Activated naive CD4-positive, alpha-beta T cell treated with anti-CD3 and anti-CD28 coated beads, Interleukin-2, amount 50 U/mL, for 24 hours (primary cell): ENCODE results near the gene YJU2.

Experiments used
- H3K27ac Mint-ChIP-seq: one replicate; pipeline ENCODE4 v1.8.0; 2021; ENCODE audit warnings: mild to moderate bottlenecking, mixed read lengths
- H3K27me3 Mint-ChIP-seq: one replicate; pipeline ENCODE4 v1.8.0; 2021; ENCODE audit warnings: mixed read lengths
- H3K36me3 Mint-ChIP-seq: one replicate; pipeline ENCODE4 v1.8.0; 2021; ENCODE audit warnings: mixed read lengths
- H3K4me1 Mint-ChIP-seq: one replicate; pipeline ENCODE4 v1.8.0; 2021; ENCODE audit warnings: mixed read lengths
- H3K4me3 Mint-ChIP-seq: one replicate; pipeline ENCODE4 v1.8.0; 2021; ENCODE audit warnings: mild to moderate bottlenecking, mixed read lengths
- H3K9me3 Mint-ChIP-seq: one replicate; pipeline ENCODE4 v1.8.0; 2021; ENCODE audit warnings: mixed read lengths

YJU2 gene

DNA sequence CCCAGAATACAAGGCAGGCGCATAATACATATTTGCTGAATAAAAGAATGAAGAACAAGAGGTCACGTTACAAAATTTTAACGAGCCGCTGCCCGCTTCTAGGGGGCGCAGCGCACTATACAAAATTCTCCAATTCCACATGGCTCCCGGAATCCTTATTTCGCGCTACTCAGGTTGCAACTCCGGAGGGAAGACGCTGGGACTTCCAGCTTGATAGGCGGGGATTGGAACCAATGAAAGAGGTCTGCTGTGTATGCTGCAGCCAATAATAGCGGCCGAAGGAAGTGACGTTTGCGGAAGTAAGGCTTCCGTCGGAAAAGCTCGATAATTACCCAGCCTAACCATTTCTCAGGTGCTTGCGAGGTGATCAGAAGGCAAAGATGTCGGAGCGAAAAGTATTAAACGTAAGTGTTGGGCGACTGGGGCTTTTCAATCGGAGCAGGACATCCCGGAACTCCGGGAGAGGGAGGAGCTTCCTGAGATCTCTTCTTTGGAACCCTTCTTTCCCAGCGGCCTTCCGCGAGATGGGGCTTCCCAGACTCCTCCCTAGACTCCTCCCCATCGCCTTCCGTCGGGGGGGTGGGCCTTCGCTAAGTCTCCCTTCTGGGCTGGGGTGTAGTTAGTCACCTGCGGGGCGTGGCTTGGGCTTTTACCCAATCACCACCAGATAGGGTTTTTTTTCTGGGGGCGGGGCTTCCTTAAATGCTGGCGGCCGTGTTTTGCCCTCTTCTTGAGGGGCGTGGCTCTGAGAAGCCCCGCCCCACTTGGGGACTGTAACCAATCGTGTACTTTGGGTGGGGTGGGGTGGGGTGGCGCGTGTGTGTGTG lies at the start of gene YJU2:
YJU2 (plus strand) TSS at position 314 of the 827 bp plus-strand sequence; CDS start at position 381, 67 bp downstream.
- Mint-ChIP-seq H3K36me3 (peaks cover 12% of the 10 kb centered on the region), H3K4me1 (peaks cover 18% of the 10 kb centered on the region), H3K9me3 (peaks cover 1% of the 10 kb centered on the region), H3K27me3 (no peaks in the 10 kb centered on the region), H3K4me3 (peak within 1 kb of the TSS; percentile 91), H3K27ac (peak within 1 kb of the TSS; percentile 98)

- peak overlapping the region; percentile 24 for H3K27ac Mint-ChIP-seq
- no peaks in the 10 kb centered on the region for H3K36me3 Mint-ChIP-seq
- H3K4me1 Mint-ChIP-seq = peaks cover 10% of the 10 kb centered on the region
- H3K9me3 Mint-ChIP-seq = no peaks in the 10 kb centered on the region
- H3K4me3 Mint-ChIP-seq = peak overlapping the region; percentile 1
- H3K27me3 Mint-ChIP-seq = peaks cover 39% of the 10 kb centered on the region
These were observed 49.7 kb upstream of the YJU2 start for GRCh38 chr19:4197228-4197624.

GRCh38 chr19:4197625-4198466 lies 49.0 kb upstream of the YJU2 start:
- peak overlapping the region; percentile 24 for H3K27ac Mint-ChIP-seq
- H3K27me3 Mint-ChIP-seq = peaks cover 39% of the 10 kb centered on the region
- H3K36me3 Mint-ChIP-seq = no peaks in the 10 kb centered on the region
- H3K4me3 Mint-ChIP-seq = peak overlapping the region; percentile 1
- H3K9me3 Mint-ChIP-seq = no peaks in the 10 kb centered on the region
- peaks cover 10% of the 10 kb centered on the region for H3K4me1 Mint-ChIP-seq

- peaks cover 10% of the 10 kb centered on the region for H3K4me1 Mint-ChIP-seq
- no peaks in the 10 kb centered on the region for H3K36me3 Mint-ChIP-seq
- no peaks in the 10 kb centered on the region for H3K9me3 Mint-ChIP-seq
- peaks cover 35% of the 10 kb centered on the region for H3K27me3 Mint-ChIP-seq
- no peak overlapping the region for H3K4me3 Mint-ChIP-seq
- H3K27ac Mint-ChIP-seq = no peak overlapping the region
These were observed 48.3 kb upstream of the YJU2 start for GRCh38 chr19:4198467-4199126.

- H3K27me3 Mint-ChIP-seq = peaks cover 28% of the 10 kb centered on the region
- H3K36me3 Mint-ChIP-seq = no peaks in the 10 kb centered on the region
- H3K4me3 Mint-ChIP-seq = no peak overlapping the region
- H3K9me3 Mint-ChIP-seq = no peaks in the 10 kb centered on the region
- H3K4me1 Mint-ChIP-seq = peaks cover 14% of the 10 kb centered on the region
- no peak overlapping the region for H3K27ac Mint-ChIP-seq
These were observed 47.1 kb upstream of the YJU2 start for GRCh38 chr19:4199699-4200293.

GRCh38 chr19:4200940-4201542 lies 45.8 kb upstream of the YJU2 start:
- Mint-ChIP-seq H3K36me3 (no peaks in the 10 kb centered on the region), H3K27ac (no peak overlapping the region), H3K4me1 (peaks cover 14% of the 10 kb centered on the region), H3K9me3 (no peaks in the 10 kb centered on the region), H3K4me3 (no peak overlapping the region), H3K27me3 (peaks cover 20% of the 10 kb centered on the region)

DNA sequence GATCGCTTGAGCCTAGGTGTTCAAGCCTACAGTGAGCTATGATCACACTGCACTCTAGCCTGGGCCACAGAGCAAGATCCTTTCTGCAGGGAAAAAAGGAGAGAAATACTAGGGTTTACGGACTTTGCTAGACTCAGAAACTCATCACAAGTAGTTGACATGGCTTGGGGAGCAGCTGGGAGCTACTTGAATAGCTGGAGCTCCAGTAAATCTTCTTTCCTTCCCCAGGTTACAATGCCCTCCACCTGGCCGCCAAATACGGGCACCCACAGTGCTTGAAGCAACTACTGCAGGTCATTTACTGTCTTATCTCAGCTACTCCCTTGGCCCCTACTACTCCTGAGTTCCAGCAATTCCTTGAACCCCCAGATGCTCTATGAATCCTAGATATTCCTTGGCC lies 45.1 kb upstream of the YJU2 start:
- no peaks in the 10 kb centered on the region for H3K9me3 Mint-ChIP-seq
- no peak overlapping the region for H3K27ac Mint-ChIP-seq
- peaks cover 14% of the 10 kb centered on the region for H3K4me1 Mint-ChIP-seq
- no peaks in the 10 kb centered on the region for H3K36me3 Mint-ChIP-seq
- peaks cover 16% of the 10 kb centered on the region for H3K27me3 Mint-ChIP-seq
- no peak overlapping the region for H3K4me3 Mint-ChIP-seq

- H3K4me3 Mint-ChIP-seq = no peak overlapping the region
- H3K27ac Mint-ChIP-seq = no peak overlapping the region
- H3K4me1 Mint-ChIP-seq = peaks cover 4% of the 10 kb centered on the region
- no peaks in the 10 kb centered on the region for H3K36me3 Mint-ChIP-seq
- H3K9me3 Mint-ChIP-seq = no peaks in the 10 kb centered on the region
- H3K27me3 Mint-ChIP-seq = no peaks in the 10 kb centered on the region
These were observed 39.9 kb upstream of the YJU2 start for GRCh38 chr19:4206818-4207484.

DNA sequence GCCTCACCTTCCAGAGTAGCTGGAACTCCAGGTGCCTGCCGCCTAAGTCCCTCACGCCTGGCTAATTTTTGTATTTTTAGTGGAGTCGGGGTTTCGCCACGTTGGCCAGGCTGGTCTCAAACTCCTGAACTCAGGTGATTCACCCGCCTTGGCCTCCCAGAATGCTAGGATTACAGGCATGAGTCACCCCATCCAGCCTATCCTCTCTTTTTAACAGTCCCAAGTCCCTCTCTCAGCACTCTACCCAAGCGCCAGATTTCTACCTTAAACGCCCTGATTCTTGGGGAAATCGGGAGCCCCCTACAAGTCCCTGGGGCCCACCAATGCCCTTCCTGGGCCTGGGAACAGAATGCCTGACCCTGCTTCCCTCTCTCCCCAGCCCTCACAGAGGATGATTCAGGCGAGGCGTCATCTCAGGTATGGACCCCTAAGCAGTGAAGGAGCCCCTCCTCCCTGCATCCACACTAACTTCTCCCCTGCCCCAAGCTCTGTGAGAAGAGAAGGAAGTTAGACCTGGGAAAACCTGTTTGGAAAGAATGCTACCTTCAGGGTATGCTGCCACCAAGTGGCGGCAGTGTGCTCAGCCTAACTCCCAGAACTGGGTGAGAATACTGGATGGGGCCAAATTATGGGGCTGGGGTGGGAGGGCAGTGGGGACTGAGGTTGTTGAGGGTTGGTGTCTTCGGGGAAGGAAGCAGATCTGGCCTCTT lies 38.3 kb upstream of the YJU2 start:
- Mint-ChIP-seq H3K27ac (no peak overlapping the region), H3K27me3 (no peaks in the 10 kb centered on the region), H3K4me1 (peaks cover 4% of the 10 kb centered on the region), H3K9me3 (no peaks in the 10 kb centered on the region), H3K36me3 (no peaks in the 10 kb centered on the region), H3K4me3 (no peak overlapping the region)

DNA sequence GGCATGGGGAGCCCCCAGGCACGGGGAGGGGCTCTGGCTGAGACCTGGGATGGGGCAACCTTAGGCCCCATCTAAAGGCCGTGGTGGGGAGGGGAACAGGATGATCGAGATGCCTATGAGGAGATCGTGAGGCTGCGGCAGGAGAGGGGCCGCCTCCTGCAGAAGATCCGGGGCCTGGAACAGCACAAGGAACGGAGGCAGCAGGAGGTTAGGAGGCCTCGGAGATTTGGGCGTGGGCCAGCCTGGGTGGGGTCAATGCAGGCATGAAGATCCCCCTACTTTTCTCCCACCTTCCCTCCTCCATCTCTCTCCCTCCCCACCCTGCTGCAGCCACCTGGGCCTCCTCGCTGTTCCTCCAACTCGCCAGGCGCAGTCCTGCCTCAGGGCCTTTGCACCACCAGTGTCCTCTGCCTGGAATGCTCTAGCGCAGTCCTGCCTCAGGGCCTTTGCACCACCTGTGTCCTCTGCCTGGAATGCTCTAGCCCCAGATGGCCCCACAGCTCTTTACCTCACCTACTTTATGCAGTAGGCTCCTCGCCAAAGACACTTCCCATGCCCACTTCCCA lies 36.6 kb upstream of the YJU2 start:
- Mint-ChIP-seq H3K36me3 (no peaks in the 10 kb centered on the region), H3K4me1 (no peaks in the 10 kb centered on the region), H3K27ac (no peak overlapping the region), H3K4me3 (no peak overlapping the region), H3K27me3 (no peaks in the 10 kb centered on the region), H3K9me3 (no peaks in the 10 kb centered on the region)

DNA sequence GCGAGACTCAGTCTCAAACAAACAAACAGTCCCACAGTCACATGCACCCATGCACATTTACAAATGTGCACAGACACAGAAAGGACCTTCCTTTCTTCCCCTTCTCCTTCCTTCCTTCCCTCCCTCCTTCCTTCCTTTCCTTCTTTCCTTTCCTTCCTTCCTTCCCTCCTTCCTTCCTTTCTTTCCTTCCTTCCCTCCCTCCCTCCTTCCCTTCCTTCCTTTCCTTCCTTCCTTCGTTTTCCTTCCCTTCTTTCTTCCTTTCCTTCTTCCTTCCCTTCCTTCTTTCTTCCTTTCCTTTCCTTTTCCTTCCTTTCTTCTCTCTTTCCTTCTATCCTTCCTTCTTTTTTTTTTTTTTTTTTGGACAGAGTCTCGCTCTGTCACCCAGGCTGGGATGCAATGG lies 33.8 kb upstream of the YJU2 start:
- no peaks in the 10 kb centered on the region for H3K4me1 Mint-ChIP-seq
- no peaks in the 10 kb centered on the region for H3K27me3 Mint-ChIP-seq
- no peak overlapping the region for H3K4me3 Mint-ChIP-seq
- no peaks in the 10 kb centered on the region for H3K36me3 Mint-ChIP-seq
- H3K27ac Mint-ChIP-seq = no peak overlapping the region
- no peaks in the 10 kb centered on the region for H3K9me3 Mint-ChIP-seq

- H3K4me3 Mint-ChIP-seq = no peak overlapping the region
- H3K36me3 Mint-ChIP-seq = no peaks in the 10 kb centered on the region
- no peaks in the 10 kb centered on the region for H3K4me1 Mint-ChIP-seq
- no peaks in the 10 kb centered on the region for H3K9me3 Mint-ChIP-seq
- H3K27me3 Mint-ChIP-seq = no peaks in the 10 kb centered on the region
- H3K27ac Mint-ChIP-seq = no peak overlapping the region
These were observed 31.1 kb upstream of the YJU2 start for GRCh38 chr19:4215807-4216206.

DNA sequence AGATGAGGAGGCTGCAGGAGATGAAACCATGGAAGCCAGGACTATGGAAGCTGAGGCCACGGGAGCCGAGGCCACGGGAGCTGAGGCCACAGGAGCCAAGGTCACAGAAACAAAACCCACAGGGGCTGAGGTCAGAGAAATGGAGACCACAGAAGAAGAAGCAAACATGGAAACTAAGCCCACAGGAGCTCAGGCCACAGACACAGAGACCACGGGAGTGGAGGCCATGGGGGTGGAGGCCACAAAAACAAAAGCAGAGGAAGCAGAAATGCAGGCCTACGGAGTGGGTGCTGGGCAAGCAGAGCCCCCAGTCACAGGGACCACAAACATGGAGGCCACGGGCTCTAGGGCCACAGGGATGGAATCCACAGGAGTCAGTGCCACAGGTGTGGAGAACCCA lies 30.0 kb upstream of the YJU2 start:
- Mint-ChIP-seq H3K9me3 (no peaks in the 10 kb centered on the region), H3K27ac (no peak overlapping the region), H3K4me1 (no peaks in the 10 kb centered on the region), H3K27me3 (no peaks in the 10 kb centered on the region), H3K36me3 (no peaks in the 10 kb centered on the region), H3K4me3 (no peak overlapping the region)
